HCT116 (cell line): ENCODE data around the gene LRFN2. TPM values are rescaled to one million over a fixed set of nuclear protein-coding genes. Genes with fewer than 3 reads are reported as not detected.

ENCODE experiments used
- ATAC-seq: fragments of 200-7000 bp; cut with Tn5 transposase; 2 replicates; pipeline ENCODE4 v1.9.1; 2020; ENCODE audit warnings: mild to moderate bottlenecking, moderate library complexity
- BruUV-seq: library from RNA; stranded (reverse); fragments of 400-500 nt; replicated peaks from 2 replicates; lab custom pipeline; 2021; lab: Mats Ljungman, UMichigan
- CTCF ChIA-PET: fragments of 300-600 bp; sonication (Branson Sonifier 250); formaldehyde crosslinking; loops from one replicate; lab custom pipeline; 2021; ENCODE audit warnings: antibody characterized with exemption; lab: Charles Lee
- POLR2A ChIA-PET: fragments of 300-600, 350-600 bp; sonication (Branson Sonifier 250); formaldehyde crosslinking; loops from one replicate; lab custom pipeline; 2021; ENCODE audit warnings: antibody characterized with exemption; lab: Charles Lee
- RAD21 ChIA-PET, 2 experiments: fragments of 300-600 bp; sonication (Branson Sonifier 250); formaldehyde crosslinking; loops; one replicate each; lab custom pipeline; 2023; ENCODE audit warnings: low total read pairs in 2 of 2; ENCODE audit not compliant: uncharacterized antibody in 2 of 2, unreplicated experiment in 2 of 2, low non-redundant PET in 1 of 2; lab: Charles Lee
- DNase-seq: peaks from one replicate; pipeline ENCODE4 v3.0.0-alpha.2; 2010; ENCODE audit warnings: low read depth, low spot score
- H2AFZ ChIP-seq: fragments of 200-600 bp; shearing (Covaris generic), sonication (generic); 2 replicates; pipeline ENCODE4 v1.6.1; 2017; ENCODE audit warnings: low read depth, mixed run types, mixed read lengths, antibody characterized with exemption, low read length; ENCODE audit not compliant: poor library complexity, severe bottlenecking
- H3K27ac ChIP-seq: 2 replicates; pipeline ENCODE4 v1.5.1; 2012; ENCODE audit warnings: low read depth, low read length
- H3K27me3 ChIP-seq: fragments of 200-600 bp; sonication (generic); 2 replicates; pipeline ENCODE4 v1.6.1; 2016; ENCODE audit warnings: mixed run types, low read length, mixed read lengths; ENCODE audit not compliant: insufficient read depth
- H3K36me3 ChIP-seq, 2 experiments: fragments of 200-500 bp in 1 of 2; fragments of 200-600 bp in 1 of 2; sonication (Bioruptor generic) in 1 of 2; sonication (generic) in 1 of 2; 2 replicates each; pipeline versions ENCODE4 v1.5.1 to v1.6.1; 2014 to 2016; ENCODE audit warnings: low read length in 2 of 2, inconsistent platforms in 1 of 2, mixed read lengths in 1 of 2, mixed run types in 1 of 2; ENCODE audit not compliant: insufficient read depth in 2 of 2, control insufficient read depth in 1 of 2
- H3K4me1 ChIP-seq, 2 experiments: fragments of 200-600 bp in 1 of 2; sonication (generic) in 1 of 2; 2 replicates each; pipeline versions ENCODE4 v1.5.1 to v1.6.1; 2012 to 2017; ENCODE audit warnings: low read length in 2 of 2, inconsistent platforms in 1 of 2, mild to moderate bottlenecking in 1 of 2, mixed read lengths in 1 of 2, mixed run types in 1 of 2, moderate library complexity in 1 of 2; ENCODE audit not compliant: insufficient read depth in 2 of 2, control insufficient read depth in 1 of 2
- H3K4me2 ChIP-seq: fragments of 200-600 bp; sonication (generic); 2 replicates; pipeline ENCODE4 v1.6.1; 2017; ENCODE audit warnings: mixed run types, low read length, mixed read lengths
- H3K4me3 ChIP-seq, 2 experiments: fragments of 200-600 bp in 1 of 2; sonication (generic) in 1 of 2; replicated peaks in 1 of 2; 2 replicates each; pipeline ENCODE4 v1.5.1; 2011 to 2016; ENCODE audit warnings: low read length in 2 of 2, control low read depth in 1 of 2, low read depth in 1 of 2, mild to moderate bottlenecking in 1 of 2, mixed read lengths in 1 of 2, mixed run types in 1 of 2
- H3K79me2 ChIP-seq: fragments of 200-600 bp; sonication (generic); 2 replicates; pipeline ENCODE4 v1.6.1; 2017; ENCODE audit warnings: mild to moderate bottlenecking, mixed run types, low read length, moderate library complexity, mixed read lengths; ENCODE audit not compliant: insufficient read depth
- H3K9ac ChIP-seq: fragments of 200-600 bp; sonication (generic); 2 replicates; pipeline ENCODE4 v1.6.1; 2016; ENCODE audit warnings: low read length, mixed read lengths
- H3K9me2 ChIP-seq: fragments of 200-600 bp; sonication (generic), shearing (Covaris generic); 2 replicates; pipeline ENCODE4 v1.6.1; 2017; ENCODE audit warnings: mixed run types, mild to moderate bottlenecking, moderate library complexity; ENCODE audit not compliant: insufficient read depth
- H3K9me3 ChIP-seq, 2 experiments: fragments of 200-500 bp in 1 of 2; fragments of 200-600 bp in 1 of 2; sonication (Bioruptor generic) in 1 of 2; sonication (generic) in 1 of 2; 2 replicates each; pipeline ENCODE4 v1.6.1; 2014 to 2017; ENCODE audit warnings: low read length in 2 of 2, mixed read lengths in 2 of 2, inconsistent platforms in 1 of 2, low read depth in 1 of 2, mild to moderate bottlenecking in 1 of 2, mixed run types in 1 of 2, moderate library complexity in 1 of 2; ENCODE audit not compliant: control insufficient read depth in 1 of 2, insufficient read depth in 1 of 2
- H4K20me1 ChIP-seq: fragments of 200-600 bp; sonication (generic), shearing (Covaris generic); 2 replicates; pipeline ENCODE4 v1.6.1; 2017; ENCODE audit warnings: mixed run types, mild to moderate bottlenecking, moderate library complexity; ENCODE audit not compliant: insufficient read depth
- CBX3 ChIP-seq: IDR thresholded peaks from 2 replicates; pipeline ENCODE4 v1.6.1; 2012; ENCODE audit warnings: low read depth
- CEBPB ChIP-seq: IDR thresholded peaks from 2 replicates; pipeline ENCODE4 v1.6.1; 2012; ENCODE audit warnings: low read depth
- EGR1 ChIP-seq: IDR thresholded peaks from 2 replicates; pipeline ENCODE4 v1.6.1; 2012; ENCODE audit warnings: low read depth
- ELF1 ChIP-seq: IDR thresholded peaks from 2 replicates; pipeline ENCODE4 v1.6.1; 2012; ENCODE audit warnings: low read depth, borderline replicate concordance
- EZH2 ChIP-seq: fragments of 200-600 bp; sonication (generic); IDR thresholded peaks from 2 replicates; pipeline ENCODE4 v1.6.1; 2017; ENCODE audit warnings: antibody characterized with exemption, mixed run types
- FOSL1 ChIP-seq: IDR thresholded peaks from 2 replicates; pipeline ENCODE4 v1.6.1; 2012; ENCODE audit warnings: low read depth
- JUND ChIP-seq: IDR thresholded peaks from 2 replicates; pipeline ENCODE4 v1.6.1; 2012
- POLR2A ChIP-seq: IDR thresholded peaks from 2 replicates; pipeline ENCODE4 v1.7.0; 2011; ENCODE audit warnings: borderline replicate concordance; ENCODE audit not compliant: insufficient read depth, insufficient read length; ENCODE audit errors: extremely low read depth
- POLR2AphosphoS5 ChIP-seq: IDR thresholded peaks from 2 replicates; pipeline ENCODE4 v1.6.1; 2011; ENCODE audit warnings: mild to moderate bottlenecking, low read depth, low read length, moderate library complexity
- RAD21 ChIP-seq: IDR thresholded peaks from 2 replicates; pipeline ENCODE4 v1.6.1; 2012; ENCODE audit warnings: low read depth, mild to moderate bottlenecking
- SIN3A ChIP-seq: IDR thresholded peaks from 2 replicates; pipeline ENCODE4 v1.6.1; 2012; ENCODE audit warnings: low read depth
- SP1 ChIP-seq: IDR thresholded peaks from 2 replicates; pipeline ENCODE4 v1.6.1; 2012; ENCODE audit warnings: low read depth
- SRF ChIP-seq: IDR thresholded peaks from 2 replicates; pipeline ENCODE4 v1.6.1; 2012; ENCODE audit warnings: low read depth
- TCF7L2 ChIP-seq: IDR thresholded peaks from 2 replicates; pipeline ENCODE4 v1.7.0; 2011; ENCODE audit warnings: borderline replicate concordance, inconsistent platforms; ENCODE audit not compliant: insufficient read depth, insufficient read length; ENCODE audit errors: extremely low read depth
- YY1 ChIP-seq: IDR thresholded peaks from 2 replicates; pipeline ENCODE4 v1.6.1; 2011; ENCODE audit warnings: low read length, low read depth, moderate library complexity, mild to moderate bottlenecking; ENCODE audit not compliant: insufficient replicate concordance; ENCODE audit errors: extremely low read depth
- ZFX ChIP-seq: fragments of 450-650 bp; IDR thresholded peaks from 2 replicates; pipeline ENCODE4 v1.6.1; 2017
- ZNF274 ChIP-seq: fragments of 200-500 bp; sonication (Bioruptor generic); IDR thresholded peaks from 2 replicates; pipeline ENCODE4 v1.6.1; 2014; ENCODE audit warnings: mild to moderate bottlenecking, low read depth, low read length, inconsistent platforms
- intact Hi-C: fragments of 100-400 bp; cut with micrococcal nuclease; formaldehyde crosslinking; loops from 2 replicates; pipeline ENCODE4 v1.10.0; 2022
- total RNA-seq: library from RNA; stranded (reverse); gene quantifications from one replicate; pipeline ENCODE4 v1.2.1, GENCODE V29; 2021; ENCODE audit not compliant: unreplicated experiment
- TF ChIP-seq, protein P1 (sequence below): IDR thresholded peaks from 2 replicates; pipeline ENCODE4 v1.6.1; 2012
- TF ChIP-seq, protein P2 (sequence below): IDR thresholded peaks from 2 replicates; pipeline ENCODE4 v1.6.1; 2012
- TF ChIP-seq, protein P3 (sequence below): IDR thresholded peaks from 2 replicates; pipeline ENCODE4 v1.6.1; 2011; ENCODE audit warnings: mild to moderate bottlenecking, low read length, moderate library complexity; ENCODE audit not compliant: insufficient replicate concordance; ENCODE audit errors: extremely low read depth

The LRFN2 gene
- total RNA-seq, 1 experiment from 2014 or later = not detected

DNA sequence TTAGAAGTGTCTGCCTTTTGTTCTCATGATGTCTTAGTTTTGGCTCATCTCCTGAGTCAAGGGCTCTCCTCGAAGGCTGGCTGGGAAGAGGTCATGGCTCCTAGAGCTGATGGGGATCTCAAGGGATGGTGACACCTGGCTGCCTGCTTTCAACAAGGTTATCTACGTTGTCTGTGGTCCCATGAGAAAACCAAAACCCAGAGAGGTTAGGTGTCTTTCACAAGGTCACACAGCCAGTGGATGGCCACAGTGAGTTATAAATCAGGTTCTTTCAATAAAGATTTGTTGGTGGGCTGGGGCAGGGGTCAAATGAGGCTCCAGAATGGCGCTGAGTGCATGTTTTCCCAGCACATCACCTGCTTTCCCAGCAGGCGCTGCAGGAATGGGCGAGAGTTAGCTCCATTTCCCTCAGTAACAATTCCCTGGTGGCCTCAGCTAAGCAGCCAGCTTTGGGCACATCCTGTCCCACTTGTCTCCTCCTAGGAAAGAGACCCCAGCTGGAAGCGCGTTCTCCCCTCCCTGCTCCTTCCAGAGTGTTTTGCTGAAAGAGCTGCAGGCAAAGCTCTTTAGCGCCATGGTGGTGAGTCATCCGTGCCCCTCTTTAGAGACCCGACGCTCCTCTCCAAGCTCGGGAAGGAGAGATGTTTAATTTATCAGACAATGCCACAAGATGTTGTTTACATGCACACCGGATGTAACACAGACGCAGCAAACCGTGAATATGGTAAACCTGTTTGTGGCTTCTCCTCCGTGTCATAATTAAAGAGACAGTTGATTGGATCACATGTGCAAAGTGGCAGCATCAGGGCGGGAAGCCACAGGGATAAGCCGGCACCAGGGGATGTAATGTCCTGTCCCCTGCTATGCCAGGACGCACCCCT, 109.7 kb downstream of the LRFN2 start:
- Histone ChIP-seq H3K4me3 (no peak overlapping the region), H3K9me2 (no peaks in the 10 kb centered on the region), H4K20me1 (no peaks in the 10 kb centered on the region), H3K4me1 (no peaks in the 10 kb centered on the region), H3K36me3 (no peaks in the 10 kb centered on the region), H3K9ac (no peak overlapping the region), H3K27ac (no peak overlapping the region), H3K27me3 (peaks cover 47% of the 10 kb centered on the region), H3K9me3 (no peaks in the 10 kb centered on the region), H3K79me2 (no peaks in the 10 kb centered on the region), H3K4me2 (no peak overlapping the region), H2AFZ (no peak overlapping the region)
- BruUV-seq = no TSS peak
- ChIA-PET POLR2A (no interaction called here), RAD21 (no interaction called here), CTCF (no interaction called here)
- TF ChIP-seq, protein P1, sequence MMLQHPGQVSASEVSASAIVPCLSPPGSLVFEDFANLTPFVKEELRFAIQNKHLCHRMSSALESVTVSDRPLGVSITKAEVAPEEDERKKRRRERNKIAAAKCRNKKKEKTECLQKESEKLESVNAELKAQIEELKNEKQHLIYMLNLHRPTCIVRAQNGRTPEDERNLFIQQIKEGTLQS = no peak
- no peak for TF ChIP-seq POLR2A
- no peak for TF ChIP-seq JUND
- intact Hi-C loops = no loop called here
- ATAC-seq (no peak), DNase-seq (no peak)

DNA sequence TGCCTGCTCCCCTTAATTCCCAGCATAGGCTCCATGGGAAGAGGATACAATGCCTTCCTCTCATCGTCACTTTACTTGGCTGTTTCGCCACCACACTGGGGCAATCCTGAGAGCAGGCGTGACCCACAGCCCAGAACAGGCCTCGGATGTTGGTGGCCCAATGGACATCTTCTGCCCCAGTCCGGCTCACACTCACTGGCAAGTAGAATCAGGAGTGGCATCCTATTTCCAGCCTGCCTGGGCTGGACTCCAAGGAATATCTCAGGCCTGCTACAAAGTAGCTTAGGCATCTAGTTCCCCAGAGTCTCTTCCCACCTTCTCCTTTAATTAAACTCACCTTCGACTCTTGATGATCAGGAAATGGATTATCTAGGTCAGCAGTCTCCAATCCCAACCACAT, 110.5 kb downstream of the LRFN2 start:
- H3K27me3 ChIP-seq = peaks cover 50% of the 10 kb centered on the region
- POLR2A ChIA-PET = no interaction called here
- no peaks in the 10 kb centered on the region for H4K20me1 ChIP-seq
- DNase-seq (no peak), ATAC-seq (no peak)
- CTCF ChIA-PET = no interaction called here
- RAD21 ChIA-PET = interaction anchor here in 1 of 2 experiments (0.6 kb wide), 1 partner anchor 551 kb away, joined by 3 read pairs; no protein-coding TSS in a partner anchor
- H3K4me1 ChIP-seq = no peaks in the 10 kb centered on the region
- H3K9ac ChIP-seq = no peak overlapping the region
- BruUV-seq = no TSS peak
- no peak overlapping the region for H3K4me2 ChIP-seq
- H3K4me3 ChIP-seq = no peak overlapping the region
- no peaks in the 10 kb centered on the region for H3K9me3 ChIP-seq
- no peaks in the 10 kb centered on the region for H3K9me2 ChIP-seq
- no peak overlapping the region for H3K27ac ChIP-seq
- H3K79me2 ChIP-seq = no peaks in the 10 kb centered on the region
- H3K36me3 ChIP-seq = no peaks in the 10 kb centered on the region
- intact Hi-C loops = no loop called here
- TF ChIP-seq, protein P2, sequence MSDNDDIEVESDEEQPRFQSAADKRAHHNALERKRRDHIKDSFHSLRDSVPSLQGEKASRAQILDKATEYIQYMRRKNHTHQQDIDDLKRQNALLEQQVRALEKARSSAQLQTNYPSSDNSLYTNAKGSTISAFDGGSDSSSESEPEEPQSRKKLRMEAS = no peak
- TF ChIP-seq FOSL1 (no peak), ELF1 (no peak), YY1 (no peak), SP1 (no peak), CBX3 (no peak), ZNF274 (no peak), POLR2AphosphoS5 (no peak), CEBPB (no peak), JUND (no peak), RAD21 (no peak), SRF (no peak), EZH2 (no peak), EGR1 (no peak), ZFX (no peak), SIN3A (no peak), TCF7L2 (no peak)
- TF ChIP-seq, protein P1 = no peak
- TF ChIP-seq, protein P3, sequence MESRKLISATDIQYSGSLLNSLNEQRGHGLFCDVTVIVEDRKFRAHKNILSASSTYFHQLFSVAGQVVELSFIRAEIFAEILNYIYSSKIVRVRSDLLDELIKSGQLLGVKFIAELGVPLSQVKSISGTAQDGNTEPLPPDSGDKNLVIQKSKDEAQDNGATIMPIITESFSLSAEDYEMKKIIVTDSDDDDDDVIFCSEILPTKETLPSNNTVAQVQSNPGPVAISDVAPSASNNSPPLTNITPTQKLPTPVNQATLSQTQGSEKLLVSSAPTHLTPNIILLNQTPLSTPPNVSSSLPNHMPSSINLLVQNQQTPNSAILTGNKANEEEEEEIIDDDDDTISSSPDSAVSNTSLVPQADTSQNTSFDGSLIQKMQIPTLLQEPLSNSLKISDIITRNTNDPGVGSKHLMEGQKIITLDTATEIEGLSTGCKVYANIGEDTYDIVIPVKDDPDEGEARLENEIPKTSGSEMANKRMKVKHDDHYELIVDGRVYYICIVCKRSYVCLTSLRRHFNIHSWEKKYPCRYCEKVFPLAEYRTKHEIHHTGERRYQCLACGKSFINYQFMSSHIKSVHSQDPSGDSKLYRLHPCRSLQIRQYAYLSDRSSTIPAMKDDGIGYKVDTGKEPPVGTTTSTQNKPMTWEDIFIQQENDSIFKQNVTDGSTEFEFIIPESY = no peak
- no peak overlapping the region for H2AFZ ChIP-seq
